GM12864 (cell line): Measurements from ENCODE around the gene LZTR1.
"Not testable (repeated sequence)": the region's sequence is repeated elsewhere in the genome, so short reads cannot be mapped to it uniquely, and the experiment has no call there.

Source experiments
- DNase-seq: peaks from one replicate; pipeline ENCODE4 v3.0.0-alpha.2; 2011; ENCODE audit warnings: low read depth
- H3K4me3 ChIP-seq: 2 replicates; pipeline ENCODE4 v1.5.1; 2011; ENCODE audit warnings: mild to moderate bottlenecking, low read depth, low read length, control low read depth
- CTCF ChIP-seq: IDR thresholded peaks from 2 replicates; pipeline ENCODE4 v1.5.1; 2011; ENCODE audit warnings: low read depth, mild to moderate bottlenecking, moderate library complexity, low read length, control low read depth, inconsistent platforms; ENCODE audit errors: missing control alignments

The LZTR1 gene

DNA sequence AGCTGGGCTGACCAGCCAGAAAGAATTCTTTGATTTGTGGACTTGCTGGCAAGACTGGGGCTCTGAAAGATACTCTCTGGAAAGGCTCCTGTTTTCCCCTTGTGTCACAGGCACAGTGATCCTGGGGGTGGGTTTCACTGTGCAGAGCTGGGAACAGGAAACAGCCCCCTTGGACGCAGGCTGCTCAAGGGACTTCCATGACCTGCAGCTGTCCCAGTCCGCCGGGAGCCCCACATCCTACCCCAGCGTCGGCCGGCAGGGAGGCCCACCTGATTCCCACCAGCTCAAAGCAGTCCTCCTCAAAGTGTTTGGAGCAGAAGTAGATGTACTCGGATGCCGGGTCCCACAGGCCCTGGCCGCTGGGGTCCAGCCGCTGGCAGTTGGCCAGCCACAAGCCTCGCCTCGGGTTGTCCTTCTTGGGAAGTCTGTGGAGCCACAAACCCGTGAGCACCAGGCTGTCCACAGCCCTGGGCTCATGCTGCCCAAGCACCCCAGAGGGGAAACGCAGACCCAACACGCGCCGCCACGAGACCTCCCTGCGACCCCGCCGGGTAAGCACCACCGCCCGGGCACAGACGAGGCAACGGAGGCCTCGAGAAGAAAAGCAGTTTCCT lies 19.0 kb downstream of the LZTR1 start:
- DNase-seq = no peak
- peak overlapping the region; percentile 80 for H3K4me3 ChIP-seq
- no peak for TF ChIP-seq CTCF

DNA sequence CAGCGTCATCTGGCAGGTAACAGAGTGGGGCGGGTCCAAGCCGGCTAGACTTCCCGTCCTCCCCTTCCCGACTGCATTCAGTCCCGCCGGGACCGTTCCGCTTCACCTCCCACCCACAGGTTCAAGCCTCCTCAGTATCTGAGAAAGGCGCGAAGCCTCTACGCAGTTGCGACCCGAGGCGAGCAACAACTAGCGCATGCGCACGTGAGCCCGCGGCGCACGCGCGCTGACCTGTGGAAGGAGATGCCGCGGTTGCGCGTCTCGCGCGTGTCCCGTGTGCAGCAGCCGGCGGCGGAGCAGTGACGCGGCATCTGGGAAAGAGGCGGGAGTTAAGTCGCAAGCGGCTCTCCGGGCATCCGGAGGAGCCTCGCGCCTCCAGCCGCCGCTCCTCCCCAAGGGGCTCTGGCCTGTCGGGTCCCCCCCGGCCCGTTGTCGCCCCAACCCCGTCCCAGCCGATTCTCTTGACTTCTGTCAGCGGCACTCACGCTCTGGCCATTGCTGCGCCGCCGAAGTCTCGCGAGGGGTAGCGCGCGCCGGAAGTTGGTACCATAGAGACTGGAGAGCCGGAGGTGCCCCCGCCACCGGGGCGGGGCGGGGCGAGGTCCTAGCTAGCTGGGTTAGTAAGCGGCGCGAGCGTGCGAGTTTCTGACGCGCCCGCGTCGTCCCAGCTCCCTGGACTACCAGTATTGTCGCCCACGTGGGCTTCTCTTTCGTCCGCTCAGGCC lies 19.7 kb downstream of the LZTR1 start, which contains the start of gene THAP7:
TSS of gene THAP7 (minus strand) at position 518 of the 725 bp plus-strand sequence. CDS start at position 311, 207 bp downstream.
- DNase-seq = peak; percentile 89
- H3K4me3 ChIP-seq = peak within 1 kb of the TSS; percentile 80
- no peak for TF ChIP-seq CTCF

DNA sequence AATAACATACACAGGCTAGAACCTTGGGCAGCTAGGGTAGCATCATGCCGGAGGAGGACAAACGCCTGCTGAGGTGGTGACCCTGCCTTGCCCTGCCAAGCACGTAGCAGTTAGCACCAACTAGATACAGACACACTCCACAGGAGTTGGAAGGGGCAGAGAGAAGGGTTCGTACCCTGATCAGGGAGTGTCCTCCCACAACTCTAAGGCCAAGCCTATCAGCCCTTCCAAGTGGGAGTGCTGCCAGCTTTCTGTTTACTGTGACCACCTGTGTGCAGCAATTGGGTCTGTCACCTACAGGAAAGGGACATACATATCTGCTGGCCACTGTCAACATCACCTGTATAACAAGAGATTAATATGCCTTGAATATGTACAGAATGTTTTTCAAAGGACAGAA lies 21.7 kb downstream of the LZTR1 start:
- DNase-seq = no peak
- TF ChIP-seq CTCF = no peak
- H3K4me3 ChIP-seq = peak overlapping the region; percentile 15; the same call in 1 of the 2 replicates

- not testable (repeated sequence) for H3K4me3 ChIP-seq, DNase-seq
Observed at GRCh38 chr22:21009208-21009607, 27.1 kb downstream of the LZTR1 start.

- H3K4me3 ChIP-seq = no peak overlapping the region
- no peak for DNase-seq
- no peak for TF ChIP-seq CTCF
Observed at GRCh38 chr22:21009638-21010425, 27.7 kb downstream of the LZTR1 start.

DNA sequence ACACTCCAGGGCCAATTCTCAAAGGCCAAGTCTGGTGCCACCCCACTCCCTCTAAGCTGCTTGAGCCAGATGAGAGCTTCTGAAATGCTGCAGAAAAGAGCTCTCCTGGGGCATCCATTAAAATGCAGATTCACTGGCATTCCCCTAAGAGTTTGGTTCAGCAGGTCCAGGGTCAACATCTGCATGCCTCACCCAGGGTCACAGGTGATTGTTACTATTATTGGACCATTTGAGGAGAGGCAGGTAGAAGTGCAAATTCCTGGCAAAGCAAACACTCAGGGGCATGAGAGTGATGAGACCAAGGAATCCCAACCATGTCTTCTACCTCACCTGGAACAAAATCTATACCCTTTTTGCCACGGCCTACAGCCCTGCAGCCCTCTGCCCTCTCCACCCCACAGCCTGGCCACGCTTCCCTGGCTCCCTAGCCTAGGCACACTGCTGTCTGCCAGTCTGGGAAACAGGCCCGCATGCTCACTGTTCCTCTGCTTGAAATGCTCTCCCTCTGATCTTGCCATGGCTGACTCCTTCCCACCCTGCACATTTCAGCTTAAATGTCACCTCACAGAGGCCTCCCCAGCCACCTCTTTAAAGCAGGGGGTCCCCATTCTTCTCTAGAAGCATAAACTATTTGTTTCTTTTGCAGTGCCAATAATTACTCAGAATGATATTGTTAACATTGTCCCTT lies 28.5 kb downstream of the LZTR1 start:
- no peak for DNase-seq
- no peak overlapping the region for H3K4me3 ChIP-seq
- TF ChIP-seq CTCF = no peak
